AG08395 (cell line): ENCODE data around the gene KRTAP19-8.

ENCODE experiments used
- DNase-seq: peaks from one replicate; pipeline ENCODE4 v3.0.0; 2012; ENCODE audit warnings: mixed read lengths, low spot score

KRTAP19-8 gene

GRCh38 chr21:31038376-31038775 lies at the start of gene KRTAP19-8:
Gene KRTAP19-8, minus strand, starts transcription at chr21:31038476. Its CDS starts 33 bp downstream, at chr21:31038443.
- DNase-seq = no peak

DNA sequence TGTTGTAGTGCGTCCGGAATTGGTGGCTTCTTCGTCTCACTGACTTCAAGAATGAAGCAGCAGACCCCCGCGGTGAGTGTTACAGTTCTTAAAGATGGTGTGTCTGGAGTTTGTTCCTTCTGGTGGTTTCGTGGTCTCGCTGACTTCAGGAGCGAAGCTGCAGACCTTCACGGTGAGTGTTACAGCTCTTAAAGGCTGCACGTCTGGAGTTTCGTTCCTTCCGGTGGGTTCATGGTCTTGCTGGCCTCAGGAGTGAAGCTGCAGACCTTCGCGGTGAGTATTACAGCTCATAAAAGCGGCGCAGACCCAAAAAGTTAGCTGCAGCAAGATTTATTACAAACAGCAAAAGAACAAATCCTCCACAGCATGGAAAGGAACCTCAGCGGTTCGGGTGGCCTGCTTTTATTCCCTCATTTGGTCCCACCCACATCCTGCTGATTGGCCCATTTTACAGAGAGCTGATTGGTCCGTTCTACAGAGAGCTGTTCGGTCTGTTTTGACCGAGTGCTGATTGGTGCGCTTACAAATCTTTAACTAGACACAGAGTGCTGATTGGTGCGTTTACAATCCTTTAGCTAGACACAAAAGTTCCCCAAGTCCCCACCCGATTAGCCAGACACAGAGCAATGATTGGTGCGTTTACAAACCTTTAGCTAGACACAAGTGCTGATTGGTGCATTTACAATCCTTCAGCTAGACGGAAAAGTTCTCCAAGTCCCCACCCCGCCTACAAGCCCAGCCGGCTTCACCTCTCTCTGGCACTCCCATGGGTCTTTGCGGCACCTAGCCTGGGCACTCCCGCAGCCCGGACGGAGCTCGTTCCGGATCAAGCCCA lies 49.6 kb upstream of the KRTAP19-8 start:
- DNase-seq = no peak

DNA sequence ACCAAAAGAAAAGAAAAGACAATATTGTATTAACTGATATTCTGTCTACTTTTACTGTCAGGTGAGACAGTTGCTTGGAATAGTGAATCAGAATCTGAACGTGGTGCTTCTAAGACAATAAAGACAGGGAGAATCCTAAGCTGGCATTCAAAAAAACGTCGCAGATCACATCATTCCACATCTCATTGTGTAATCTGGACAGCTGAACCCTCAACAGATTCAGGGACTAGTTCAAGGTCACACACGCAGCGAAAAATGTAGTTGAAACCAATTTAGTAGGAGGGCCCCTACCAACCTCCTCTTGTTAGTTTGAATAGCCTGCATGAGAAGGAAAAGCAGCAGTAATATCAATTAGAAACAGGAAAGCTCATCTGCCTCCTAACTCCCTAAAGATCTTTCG lies 46.4 kb upstream of the KRTAP19-8 start:
- DNase-seq = no peak

DNA sequence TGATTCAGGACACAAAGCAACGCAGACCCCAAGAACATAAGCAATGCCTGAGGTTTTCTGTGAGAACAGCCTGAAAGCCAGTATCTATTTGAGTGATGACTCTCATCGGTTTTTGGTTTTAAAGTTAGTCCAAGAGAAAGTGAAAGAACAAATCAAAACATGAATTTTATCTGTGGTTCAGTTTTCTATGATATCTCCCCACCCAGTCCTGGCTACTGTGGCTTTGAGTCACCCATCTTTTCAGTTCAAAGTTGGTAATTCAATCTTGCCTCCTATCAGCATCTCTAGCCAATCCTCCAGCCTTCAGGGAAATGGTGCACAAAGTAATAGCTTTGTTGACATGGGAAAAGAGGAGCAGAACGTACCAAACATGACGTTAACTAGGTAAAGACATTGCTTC lies 40.5 kb upstream of the KRTAP19-8 start:
- DNase-seq = no peak

- no peak for DNase-seq
Observed at GRCh38 chr21:31078216-31078615, 39.9 kb upstream of the KRTAP19-8 start.

- DNase-seq = no peak
Observed at GRCh38 chr21:31075848-31076247, 37.6 kb upstream of the KRTAP19-8 start.

DNA sequence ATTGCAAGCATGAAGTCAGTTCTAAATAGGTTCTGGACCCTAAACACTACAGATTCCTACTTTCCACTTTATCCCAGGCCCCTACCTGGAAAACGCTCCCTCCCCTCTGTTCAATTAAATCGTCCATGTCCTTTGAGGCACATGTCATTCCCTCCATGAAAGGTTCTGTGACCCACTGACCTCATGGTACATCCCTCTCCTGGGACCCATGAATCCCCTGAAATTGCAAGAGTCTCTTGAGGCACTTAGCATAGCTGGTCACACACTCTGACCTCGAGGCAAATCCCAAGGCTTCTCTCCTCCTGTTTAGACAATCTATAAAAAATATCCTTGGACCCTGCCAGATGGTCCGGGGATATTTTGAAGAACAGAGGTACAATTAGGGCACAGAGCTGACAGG lies 34.3 kb upstream of the KRTAP19-8 start:
- DNase-seq = no peak

DNA sequence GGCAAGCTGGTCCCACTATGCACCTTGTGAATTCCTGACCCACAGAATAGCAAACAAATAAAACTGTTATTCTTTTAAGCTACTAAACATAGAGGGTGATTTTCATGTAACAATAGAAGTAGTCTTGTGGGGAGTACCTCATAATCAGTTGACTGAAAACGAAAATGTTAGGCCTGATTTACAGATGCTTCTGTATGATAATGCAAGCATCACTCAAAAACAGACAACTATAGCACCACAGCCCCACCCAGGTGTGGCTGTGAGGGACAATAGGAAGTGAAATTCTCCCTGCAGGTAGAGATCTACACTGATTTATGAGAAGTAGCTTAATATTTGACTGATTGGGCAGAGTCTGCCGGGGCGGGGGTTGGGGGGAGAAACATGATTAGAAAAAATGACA lies 26.5 kb upstream of the KRTAP19-8 start:
- DNase-seq = no peak

GRCh38 chr21:31052489-31053142 lies 14.3 kb upstream of the KRTAP19-8 start:
- DNase-seq = no peak

- no peak for DNase-seq
Observed at GRCh38 chr21:31050577-31051157, 12.4 kb upstream of the KRTAP19-8 start.

DNA sequence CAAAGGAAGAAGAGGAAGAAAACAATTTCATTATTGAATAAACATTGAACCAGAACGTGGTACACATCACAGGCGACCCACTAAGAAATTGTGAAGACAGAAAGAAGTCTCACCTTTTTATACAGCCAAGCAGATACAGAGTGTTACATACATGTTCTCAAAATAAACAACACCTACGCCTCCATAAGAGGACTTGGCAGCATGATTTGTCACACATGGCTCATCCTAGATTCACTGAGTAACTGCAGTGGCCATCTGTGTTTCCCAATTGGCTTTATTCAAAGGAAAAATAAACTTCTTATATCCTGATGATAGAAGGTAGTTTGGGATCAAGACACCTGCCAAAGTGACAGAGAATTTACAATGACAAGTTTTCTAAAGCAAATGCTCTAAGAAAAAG lies 7.6 kb upstream of the KRTAP19-8 start:
- DNase-seq = no peak

- DNase-seq = no peak
Observed at GRCh38 chr21:31043471-31043870, 5.2 kb upstream of the KRTAP19-8 start.

GRCh38 chr21:31042080-31042464 lies 3.8 kb upstream of the KRTAP19-8 start:
- DNase-seq = no peak

GRCh38 chr21:31041295-31042079 lies 3.2 kb upstream of the KRTAP19-8 start:
- no peak for DNase-seq

DNA sequence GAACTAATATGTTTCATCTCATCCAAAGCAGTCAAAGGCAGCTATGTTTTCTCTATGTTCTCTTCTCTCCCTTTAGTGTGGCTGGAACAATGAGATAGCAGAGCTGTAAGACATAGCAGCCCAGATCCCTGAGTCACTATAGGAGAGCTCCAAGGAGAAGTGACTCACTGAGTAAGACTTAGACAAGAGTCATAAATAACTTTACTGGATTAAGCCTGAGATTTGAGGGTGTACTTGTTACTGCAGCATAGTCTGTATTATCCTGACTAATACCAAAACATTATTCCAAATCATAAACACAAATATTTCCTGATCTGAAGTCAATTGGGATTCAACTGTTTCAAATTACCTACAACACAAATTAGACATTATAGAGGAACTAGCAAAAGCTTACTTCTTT lies 3.9 kb downstream of the KRTAP19-8 start:
- no peak for DNase-seq

DNA sequence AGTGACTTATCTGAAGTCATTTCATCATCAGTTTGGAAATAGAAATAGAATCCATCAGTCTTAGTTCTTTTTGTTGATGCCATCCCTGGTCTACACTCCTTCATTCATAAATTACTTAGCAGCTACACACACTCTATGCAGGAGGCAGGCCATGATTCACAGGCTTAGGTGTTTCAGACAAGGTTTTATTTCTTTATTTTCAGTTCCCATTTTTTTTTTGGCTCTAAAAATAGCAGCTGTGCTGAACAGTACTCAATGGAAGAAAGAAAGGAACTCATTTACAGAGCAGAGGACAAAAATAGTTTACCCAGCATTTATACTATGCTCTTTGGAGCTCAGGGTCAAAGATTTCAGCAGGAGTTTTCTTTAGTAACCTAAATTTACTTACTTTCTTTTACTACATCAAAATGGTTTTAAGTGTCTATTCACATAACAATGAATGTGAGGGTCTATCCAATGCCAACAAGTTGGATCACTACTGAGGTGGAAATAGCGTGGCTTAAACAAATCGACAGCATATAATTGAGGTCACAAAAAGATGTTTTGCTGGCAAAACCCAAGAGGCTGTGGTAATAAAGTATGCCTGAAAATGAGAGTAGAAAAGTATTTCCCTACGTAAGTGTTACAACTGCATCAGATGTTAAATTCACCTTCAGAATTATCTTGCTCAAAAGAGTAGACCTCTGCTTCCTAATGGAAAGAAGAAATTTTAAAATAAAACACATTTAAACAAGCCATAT lies 7.7 kb downstream of the KRTAP19-8 start:
- no peak for DNase-seq

GRCh38 chr21:31023680-31024079 lies 14.6 kb downstream of the KRTAP19-8 start:
- DNase-seq = no peak

DNA sequence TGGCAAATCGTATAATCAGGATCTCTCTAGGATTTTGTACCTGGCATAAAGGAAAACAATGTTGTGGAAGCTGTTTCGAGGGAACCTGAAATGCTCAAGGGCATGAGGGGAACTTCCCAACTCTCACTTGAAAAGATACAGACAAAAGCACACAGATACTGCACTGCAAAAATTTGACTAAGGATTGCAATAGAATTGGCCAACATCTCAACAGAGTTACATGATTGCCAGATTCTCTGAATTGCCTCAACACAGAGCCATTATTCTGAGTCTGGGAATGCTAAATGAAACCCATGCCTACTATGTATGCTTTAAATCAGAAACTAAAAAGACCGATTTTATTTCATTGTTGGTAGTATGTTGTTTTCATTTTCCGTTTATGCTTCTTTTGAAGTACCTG lies 16.0 kb downstream of the KRTAP19-8 start:
- DNase-seq = no peak

DNA sequence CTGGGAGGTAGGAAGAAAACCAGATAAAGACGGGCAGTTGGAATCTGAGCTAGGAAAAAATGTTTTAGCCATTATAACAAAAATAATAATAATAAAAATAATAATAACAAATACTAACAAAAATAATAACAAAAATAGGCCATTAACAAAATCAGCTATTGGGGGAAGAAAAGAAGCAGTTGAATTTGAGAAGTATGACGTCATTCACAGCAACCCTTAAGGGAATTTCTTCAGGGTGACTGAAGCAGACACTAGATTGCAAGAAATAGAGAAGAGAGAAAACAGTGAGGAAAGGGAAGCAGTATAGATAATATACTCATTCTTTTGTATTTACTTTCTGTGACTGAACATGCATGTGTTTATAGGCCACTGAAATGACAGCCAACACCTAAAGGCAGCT lies 20.0 kb downstream of the KRTAP19-8 start:
- no peak for DNase-seq

- no peak for DNase-seq
Observed at GRCh38 chr21:31014891-31015290, 23.4 kb downstream of the KRTAP19-8 start.
